ENCODE measurements around the gene MYCBP2.
"Not testable (repeated sequence)": the region's sequence is repeated elsewhere in the genome, so short reads cannot be mapped to it uniquely, and the experiment has no call there.

Gene MYCBP2

GRCh38 chr13:77213644-77214043 is 113.2 kb downstream of the MYCBP2 start:
- DNase-seq (ENCODE audit: low read depth): no peak

DNA sequence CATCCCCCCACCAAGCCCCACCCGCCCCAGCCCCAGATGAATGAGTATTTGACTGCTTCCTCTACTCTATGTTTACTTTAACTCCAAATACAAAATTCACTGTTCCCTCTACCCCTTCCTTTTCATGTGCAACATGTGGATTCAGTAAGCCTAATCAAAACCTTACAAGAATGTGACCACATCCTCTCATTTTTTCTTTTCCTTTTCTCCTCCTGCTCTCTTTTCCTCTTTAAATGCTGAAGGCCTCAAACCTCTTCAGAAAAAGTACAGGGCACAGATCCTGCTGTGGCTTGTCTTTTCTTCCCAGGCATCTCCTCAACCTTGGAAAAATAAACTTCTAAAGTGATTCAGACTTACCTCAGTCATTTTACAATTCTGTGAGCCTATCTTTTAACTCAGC is 119.0 kb downstream of the MYCBP2 start:
- DNase-seq (ENCODE audit: low read depth): peak; percentile 81

DNA sequence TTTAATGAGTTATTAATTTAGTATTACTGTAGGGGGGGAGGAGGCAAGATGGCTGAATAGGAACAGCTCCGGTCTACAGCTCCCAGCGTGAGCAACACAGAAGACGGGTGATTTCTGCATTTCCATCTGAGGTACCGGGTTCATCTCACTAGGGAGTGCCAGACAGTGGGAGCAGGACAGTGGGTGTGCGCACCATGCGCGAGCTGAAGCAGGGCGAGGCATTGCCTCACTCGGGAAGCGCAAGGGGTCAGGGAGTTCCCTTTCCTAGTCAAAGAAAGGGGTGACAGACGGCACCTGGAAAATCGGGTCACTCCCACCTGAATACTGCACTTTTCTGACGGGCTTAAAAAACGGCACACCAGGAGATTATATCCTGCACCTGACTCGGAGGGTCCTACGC is 127.9 kb downstream of the MYCBP2 start:
- not testable (repeated sequence) for DNase-seq (ENCODE audit: low read depth)

DNA sequence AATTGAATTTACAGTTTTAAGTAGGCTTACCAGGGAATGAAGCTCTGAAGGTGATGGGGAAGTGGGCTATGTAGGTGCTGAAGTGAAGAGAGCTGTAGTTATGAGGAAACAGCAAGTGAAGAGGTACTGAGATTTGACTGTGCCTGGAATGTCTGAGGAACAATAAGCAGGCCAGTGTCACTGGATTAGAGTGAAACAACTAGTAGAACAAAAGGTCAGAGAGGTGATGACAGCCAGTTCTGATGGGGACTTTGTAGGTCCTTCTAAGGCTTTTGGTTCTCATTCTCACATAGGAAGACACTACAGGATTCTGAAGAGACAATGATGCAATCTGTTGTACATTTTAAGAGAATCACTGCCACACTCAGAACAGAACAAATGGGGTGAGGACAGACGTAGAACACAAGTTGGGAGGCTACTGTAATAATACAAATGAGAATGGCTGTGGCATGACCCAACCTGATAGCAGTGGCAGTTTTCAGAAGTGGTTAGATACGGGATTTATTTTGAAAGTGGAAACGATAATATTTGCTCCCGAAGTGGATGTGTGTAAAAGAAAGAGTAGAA is 130.8 kb downstream of the MYCBP2 start:
- DNase-seq (ENCODE audit: low read depth): no peak

- no peak for DNase-seq (ENCODE audit: low read depth)
Measured at GRCh38 chr13:77190349-77190958, 136.4 kb downstream of the MYCBP2 start.

- no peak for DNase-seq (ENCODE audit: low read depth)
Measured at GRCh38 chr13:77185721-77186120, 141.2 kb downstream of the MYCBP2 start.

DNA sequence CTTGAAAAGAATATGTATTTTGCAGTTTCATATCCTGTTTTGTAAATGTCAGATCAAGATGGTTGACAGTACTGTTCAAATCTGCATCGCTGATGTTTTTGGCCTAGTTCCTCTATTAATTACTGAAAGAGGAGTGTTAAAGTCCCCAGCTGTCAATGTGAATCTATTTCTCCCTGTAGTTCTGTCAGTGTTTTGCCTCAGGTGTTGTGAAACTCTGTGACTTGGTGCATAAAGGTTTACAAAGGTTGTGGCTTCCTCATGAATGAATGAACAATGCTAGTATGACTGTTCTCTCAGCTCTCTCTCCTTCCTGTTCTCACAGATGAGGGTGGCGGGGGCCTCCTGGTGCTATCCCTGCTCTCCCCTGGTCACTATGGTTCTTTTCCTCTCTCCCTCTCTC is 142.4 kb downstream of the MYCBP2 start:
- no peak for DNase-seq (ENCODE audit: low read depth)

- no peak for DNase-seq (ENCODE audit: low read depth)
Measured at GRCh38 chr13:77180011-77180410, 146.9 kb downstream of the MYCBP2 start.

GRCh38 chr13:77177646-77178045 is 149.2 kb downstream of the MYCBP2 start:
- no peak for DNase-seq (ENCODE audit: low read depth)

- no peak for DNase-seq (ENCODE audit: low read depth)
Measured at GRCh38 chr13:77176350-77176749, 150.5 kb downstream of the MYCBP2 start.

- DNase-seq (ENCODE audit: low read depth): no peak
Measured at GRCh38 chr13:77172650-77173049, 154.2 kb downstream of the MYCBP2 start.

DNA sequence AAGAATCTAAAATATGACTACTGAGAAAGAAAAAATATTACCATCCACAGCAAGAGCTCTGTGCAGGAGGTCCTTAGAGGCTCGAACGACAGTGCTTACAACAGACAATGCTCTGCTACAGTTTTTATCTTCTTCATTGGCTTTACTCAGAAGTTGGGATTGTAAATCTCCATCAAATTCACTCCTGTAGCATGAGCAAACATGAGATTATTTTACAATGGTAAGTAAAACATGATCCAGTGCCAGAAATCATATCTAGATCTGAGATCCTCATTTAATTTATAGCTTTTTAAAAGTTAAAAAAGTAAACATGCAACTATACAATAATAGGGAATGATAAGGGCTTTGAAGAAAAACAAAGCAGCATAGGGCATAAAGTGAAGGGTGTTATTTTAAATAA is 155.4 kb downstream of the MYCBP2 start:
- no peak for DNase-seq (ENCODE audit: low read depth)

DNA sequence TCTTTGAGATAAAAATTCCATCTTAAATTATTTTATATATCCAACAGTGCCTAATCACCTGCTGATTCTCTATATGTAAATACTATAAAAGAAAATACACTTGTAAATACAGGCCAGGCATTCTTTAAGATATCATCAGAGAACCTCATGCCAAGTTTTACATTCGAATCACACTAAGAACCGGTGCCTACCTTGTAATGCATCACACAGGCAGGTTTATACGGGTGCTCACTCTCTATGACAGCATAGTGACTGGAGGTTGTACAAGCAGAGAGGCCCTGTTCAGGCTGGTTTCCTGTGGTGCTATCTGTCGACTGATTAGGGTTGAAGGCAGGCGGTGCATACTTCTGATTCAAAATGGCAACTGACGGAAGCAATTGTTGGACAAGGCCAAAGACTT is 158.7 kb downstream of the MYCBP2 start:
- DNase-seq (ENCODE audit: low read depth): no peak

GRCh38 chr13:77150651-77151050 is 176.2 kb downstream of the MYCBP2 start:
- DNase-seq (ENCODE audit: low read depth): no peak

- DNase-seq (ENCODE audit: low read depth): peak; percentile 61
Measured at GRCh38 chr13:77143431-77143830, 183.5 kb downstream of the MYCBP2 start.

GRCh38 chr13:77139306-77139705 is 187.6 kb downstream of the MYCBP2 start:
- peak; percentile 16 for DNase-seq (ENCODE audit: low read depth)

DNA sequence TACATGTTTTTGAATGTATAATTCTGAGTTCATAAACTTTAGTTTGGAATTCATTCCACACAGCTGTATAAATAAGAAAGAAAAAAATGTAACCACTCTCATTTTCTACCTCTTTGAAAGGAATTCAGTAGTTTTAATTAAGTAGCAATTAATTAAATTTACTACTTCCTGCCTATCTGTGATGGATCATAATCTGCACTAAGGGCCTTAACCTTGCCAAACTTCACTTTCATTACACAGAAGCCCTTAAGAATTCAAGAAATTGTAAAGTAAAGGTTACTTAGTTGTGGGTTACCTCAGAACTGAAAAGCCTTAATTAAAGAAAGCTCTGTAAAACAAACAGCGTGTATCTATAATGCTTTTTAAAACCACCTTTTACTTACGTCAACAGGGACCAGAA is 188.1 kb downstream of the MYCBP2 start:
- no peak for DNase-seq (ENCODE audit: low read depth)

DNA sequence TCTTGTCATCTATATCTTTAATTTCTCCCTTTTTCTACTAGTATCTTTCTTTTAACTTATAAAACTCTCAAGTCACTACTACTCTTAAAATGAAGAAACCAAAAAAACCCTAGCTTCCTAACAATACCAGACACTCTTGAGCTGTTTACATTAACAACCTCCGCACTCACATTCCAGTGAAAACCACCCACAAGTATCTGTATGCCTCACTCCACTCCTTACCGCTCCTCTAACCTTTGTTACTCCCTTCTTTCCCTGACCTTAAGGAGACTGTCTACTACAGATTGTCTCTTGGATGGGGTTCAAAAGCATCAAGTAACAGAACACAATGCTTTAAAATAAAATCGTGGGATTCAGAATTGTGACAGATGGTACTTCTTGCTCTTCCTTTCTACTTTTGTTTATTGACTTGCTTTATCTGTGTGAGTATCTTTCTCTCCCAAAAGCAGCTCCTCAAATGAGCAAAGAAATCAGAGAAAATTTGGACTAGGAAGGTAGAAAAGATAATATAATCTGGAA is 189.9 kb downstream of the MYCBP2 start:
- peak; percentile 70 for DNase-seq (ENCODE audit: low read depth)

DNA sequence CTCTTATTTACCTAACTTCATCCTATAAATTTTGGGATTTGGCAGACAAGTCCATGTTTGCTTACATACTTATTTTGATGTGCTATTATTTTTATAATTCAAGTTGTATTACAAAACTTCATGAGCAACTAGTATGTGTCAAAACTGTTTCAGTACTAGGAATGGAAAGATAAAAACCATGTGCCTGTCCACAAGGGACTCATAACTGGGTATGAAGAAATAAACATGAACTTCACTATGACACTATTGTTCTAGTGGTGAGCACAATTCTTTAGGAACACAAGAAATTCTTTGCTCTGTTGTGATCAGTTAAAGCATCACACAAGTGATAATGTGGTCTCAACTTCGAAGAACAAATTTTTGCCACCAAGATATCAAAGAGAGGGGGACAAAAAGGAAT is 202.5 kb downstream of the MYCBP2 start:
- peak; percentile 5 for DNase-seq (ENCODE audit: low read depth)

DNA sequence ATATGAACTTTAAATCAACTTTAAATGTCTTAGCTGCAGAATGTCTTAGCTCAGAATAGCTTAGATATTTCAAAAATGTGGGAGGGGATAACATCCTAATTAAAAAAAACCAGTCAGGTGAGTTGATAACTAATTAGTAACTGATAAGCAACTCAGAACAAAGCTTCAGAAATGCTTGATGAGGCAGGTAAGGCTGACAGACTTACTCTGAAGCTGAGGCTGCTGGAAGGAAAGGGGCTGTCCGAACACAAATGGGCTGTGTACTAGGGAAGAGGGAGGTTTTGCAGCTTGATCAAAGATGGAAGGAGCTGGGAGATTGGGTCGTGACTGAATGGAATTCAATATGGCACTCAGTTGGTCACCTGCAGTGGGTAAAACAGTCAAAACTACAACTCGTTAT is 208.8 kb downstream of the MYCBP2 start:
- no peak for DNase-seq (ENCODE audit: low read depth)

- DNase-seq (ENCODE audit: low read depth): peak; percentile 3
Measured at GRCh38 chr13:77114271-77114670, 212.6 kb downstream of the MYCBP2 start.

DNA sequence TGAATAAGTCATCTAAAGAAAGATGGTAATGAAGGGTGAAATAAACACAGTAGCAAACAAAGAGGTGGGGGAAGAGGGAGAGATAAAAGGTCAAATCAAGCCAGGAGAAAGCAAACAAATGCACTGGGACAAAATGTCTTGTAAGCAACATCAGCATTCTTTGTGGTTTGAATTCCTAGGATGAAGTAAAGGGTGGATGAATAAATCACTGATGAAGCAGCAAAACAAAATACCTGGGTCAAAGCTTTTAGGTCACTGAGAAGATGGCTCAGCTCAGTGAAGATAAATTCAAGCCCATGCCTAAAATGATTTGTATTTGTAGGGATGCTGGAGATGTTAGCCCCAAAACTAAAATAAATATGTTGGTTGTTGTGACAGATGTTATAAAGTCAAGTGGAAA is 213.4 kb downstream of the MYCBP2 start:
- DNase-seq (ENCODE audit: low read depth): peak; percentile 20

- DNase-seq (ENCODE audit: low read depth): no peak
Measured at GRCh38 chr13:77105051-77105450, 221.8 kb downstream of the MYCBP2 start.

- no peak for DNase-seq (ENCODE audit: low read depth)
Measured at GRCh38 chr13:77099415-77099814, 227.5 kb downstream of the MYCBP2 start.
